Rectal smooth muscle tissue (tissue), 1 donor: ENCODE results near the gene VPREB3.

ENCODE experiments used
- H3K27ac ChIP-seq: one replicate; pipeline ENCODE4 v1.7.0; 2013; ENCODE audit warnings: low read depth, low read length, inconsistent platforms
- H3K27me3 ChIP-seq: one replicate; pipeline ENCODE4 v1.7.0; 2013; ENCODE audit warnings: low read length; ENCODE audit not compliant: control insufficient read depth, insufficient read depth
- H3K36me3 ChIP-seq: one replicate; pipeline ENCODE4 v1.7.0; 2013; ENCODE audit warnings: low read length; ENCODE audit not compliant: control insufficient read depth, insufficient read depth
- H3K4me1 ChIP-seq: one replicate; pipeline ENCODE4 v1.7.0; 2013; ENCODE audit warnings: low read length; ENCODE audit not compliant: control insufficient read depth, insufficient read depth
- H3K4me3 ChIP-seq: one replicate; pipeline ENCODE4 v1.7.0; 2013; ENCODE audit warnings: low read length
- H3K9ac ChIP-seq: one replicate; pipeline ENCODE4 v1.7.0; 2013; ENCODE audit warnings: low read length

VPREB3 gene

GRCh38 chr22:23780146-23780748 is 26.0 kb upstream of the VPREB3 start:
- H3K27ac ChIP-seq: no peak overlapping the region
- no peaks in the 10 kb centered on the region for H3K36me3 ChIP-seq
- H3K27me3 ChIP-seq: no peaks in the 10 kb centered on the region
- peaks cover 4% of the 10 kb centered on the region for H3K4me1 ChIP-seq
- H3K4me3 ChIP-seq: no peak overlapping the region
- H3K9ac ChIP-seq: no peak overlapping the region

GRCh38 chr22:23779731-23780130 is 25.5 kb upstream of the VPREB3 start:
- H3K36me3 ChIP-seq: no peaks in the 10 kb centered on the region
- H3K9ac ChIP-seq: no peak overlapping the region
- H3K4me1 ChIP-seq: peaks cover 4% of the 10 kb centered on the region
- H3K27me3 ChIP-seq: no peaks in the 10 kb centered on the region
- no peak overlapping the region for H3K4me3 ChIP-seq
- H3K27ac ChIP-seq: no peak overlapping the region

- Histone ChIP-seq H3K9ac (no peak overlapping the region), H3K27me3 (no peaks in the 10 kb centered on the region), H3K27ac (no peak overlapping the region), H3K36me3 (no peaks in the 10 kb centered on the region), H3K4me1 (peaks cover 9% of the 10 kb centered on the region), H3K4me3 (no peak overlapping the region)
These were observed 24.9 kb upstream of the VPREB3 start for GRCh38 chr22:23779083-23779482.

GRCh38 chr22:23778577-23778900 is 24.3 kb upstream of the VPREB3 start:
- Histone ChIP-seq H3K27ac (peak overlapping the region; percentile 67), H3K4me1 (peaks cover 11% of the 10 kb centered on the region), H3K36me3 (no peaks in the 10 kb centered on the region)

GRCh38 chr22:23777776-23778576 is 23.8 kb upstream of the VPREB3 start:
- H3K4me1 ChIP-seq: peaks cover 14% of the 10 kb centered on the region
- no peak overlapping the region for H3K4me3 ChIP-seq
- no peak overlapping the region for H3K9ac ChIP-seq
- peak overlapping the region; percentile 67 for H3K27ac ChIP-seq
- H3K27me3 ChIP-seq: no peaks in the 10 kb centered on the region
- H3K36me3 ChIP-seq: no peaks in the 10 kb centered on the region

More at GRCh38 chr22:23778577-23778900, 24.3 kb upstream of the VPREB3 start:
- H3K4me3 ChIP-seq: no peak overlapping the region
- H3K9ac ChIP-seq: no peak overlapping the region
- no peaks in the 10 kb centered on the region for H3K27me3 ChIP-seq

GRCh38 chr22:23775779-23776375 is 21.7 kb upstream of the VPREB3 start:
- H3K36me3 ChIP-seq: no peaks in the 10 kb centered on the region
- no peak overlapping the region for H3K4me3 ChIP-seq
- no peak overlapping the region for H3K9ac ChIP-seq
- H3K27ac ChIP-seq: no peak overlapping the region
- no peaks in the 10 kb centered on the region for H3K27me3 ChIP-seq
- peaks cover 19% of the 10 kb centered on the region for H3K4me1 ChIP-seq

GRCh38 chr22:23774922-23775436 is 20.8 kb upstream of the VPREB3 start:
- H3K4me3 ChIP-seq: no peak overlapping the region
- no peaks in the 10 kb centered on the region for H3K36me3 ChIP-seq
- H3K4me1 ChIP-seq: peaks cover 19% of the 10 kb centered on the region
- H3K27me3 ChIP-seq: no peaks in the 10 kb centered on the region
- H3K9ac ChIP-seq: no peak overlapping the region
- H3K27ac ChIP-seq: no peak overlapping the region

- peaks cover 22% of the 10 kb centered on the region for H3K4me1 ChIP-seq
- no peak overlapping the region for H3K4me3 ChIP-seq
- H3K36me3 ChIP-seq: no peaks in the 10 kb centered on the region
- no peaks in the 10 kb centered on the region for H3K27me3 ChIP-seq
- no peak overlapping the region for H3K27ac ChIP-seq
- no peak overlapping the region for H3K9ac ChIP-seq
These were observed 20.1 kb upstream of the VPREB3 start for GRCh38 chr22:23774114-23774921.

- H3K4me1 ChIP-seq: peaks cover 24% of the 10 kb centered on the region
- no peaks in the 10 kb centered on the region for H3K27me3 ChIP-seq
- peak overlapping the region; percentile 43 for H3K9ac ChIP-seq
- H3K27ac ChIP-seq: no peak overlapping the region
- H3K4me3 ChIP-seq: peak overlapping the region; percentile 64
- H3K36me3 ChIP-seq: no peaks in the 10 kb centered on the region
These were observed 19.4 kb upstream of the VPREB3 start for GRCh38 chr22:23773483-23774113.

- Histone ChIP-seq H3K9ac (peak within 1 kb of the TSS; percentile 43), H3K27ac (peak within 1 kb of the TSS; percentile 77), H3K27me3 (no peaks in the 10 kb centered on the region), H3K36me3 (no peaks in the 10 kb centered on the region), H3K4me3 (peak within 1 kb of the TSS; percentile 64), H3K4me1 (peaks cover 21% of the 10 kb centered on the region)
These were observed 18.6 kb upstream of the VPREB3 start, which contains the start of gene MMP11 for GRCh38 chr22:23772649-23773473. MMP11 (plus strand) TSS chr22:23772849; CDS start chr22:23772871, 22 bp downstream.

GRCh38 chr22:23772315-23772648 is 18.1 kb upstream of the VPREB3 start:
- Histone ChIP-seq H3K27ac (peak overlapping the region; percentile 77), H3K4me3 (peak overlapping the region; percentile 58), H3K4me1 (peaks cover 21% of the 10 kb centered on the region), H3K27me3 (no peaks in the 10 kb centered on the region), H3K9ac (no peak overlapping the region), H3K36me3 (no peaks in the 10 kb centered on the region)
